Stimulated activated CD8-positive, alpha-beta memory T cell treated with anti-CD3 and anti-CD28 coated beads, Interleukin-15, amount 100 ng/mL, for 48 hours (primary cell): ENCODE results near the gene CPSF4.
A peak's percentile ranks its signal among the peaks of the same experiment; 100 is the strongest.

ENCODE experiments used
- DNase-seq, 2 donors: peaks; one replicate each; pipeline ENCODE4 v3.0.0-alpha.2; 2020; ENCODE audit warnings: low read depth in 2 of 2

CPSF4 gene

DNA sequence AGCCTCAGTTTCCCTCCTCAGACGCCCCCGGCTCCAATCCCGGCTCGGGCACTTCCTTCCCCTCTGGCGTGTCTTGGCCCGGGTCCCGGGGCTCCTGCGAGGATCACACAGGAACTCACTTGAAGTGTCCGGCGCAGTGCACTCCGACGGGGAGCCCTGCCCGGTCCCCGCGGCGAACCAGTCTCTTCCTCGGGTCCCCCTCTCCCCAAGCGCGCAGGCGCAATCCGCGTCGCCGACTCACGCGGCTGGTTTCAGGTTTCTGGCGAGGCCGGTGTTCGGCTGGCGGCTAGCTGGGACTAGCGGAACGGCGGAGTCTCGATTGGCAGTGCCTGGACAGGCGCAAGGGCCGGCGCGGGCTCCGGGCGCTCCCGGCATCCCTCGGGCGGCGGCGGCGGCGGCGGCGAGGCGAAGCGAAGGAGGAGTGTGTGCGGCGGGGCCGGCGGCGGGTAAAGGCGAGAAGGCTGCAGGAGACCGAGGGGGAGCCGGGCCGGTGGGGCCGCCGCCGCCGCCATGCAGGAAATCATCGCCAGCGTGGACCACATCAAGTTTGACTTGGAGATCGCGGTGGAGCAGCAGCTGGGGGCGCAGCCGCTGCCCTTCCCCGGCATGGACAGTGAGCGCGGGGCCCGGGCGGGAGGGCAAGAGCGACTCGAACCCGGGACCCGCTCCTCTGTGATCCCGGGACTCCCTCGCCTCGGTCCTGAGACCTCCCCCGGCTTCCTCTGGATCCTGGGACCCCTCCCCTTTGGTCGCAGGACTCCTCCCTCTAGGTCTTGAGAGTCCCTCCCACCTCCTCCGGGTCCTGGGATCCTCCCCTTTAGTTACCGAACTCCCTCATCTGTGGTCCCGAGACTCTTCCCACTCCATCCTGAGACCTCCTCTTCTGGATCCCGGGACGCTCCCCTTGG is at the start of gene CPSF4, which contains the start of gene PTCD1:
CPSF4 (plus strand) TSS at position 371 of the 908 bp plus-strand sequence; CDS start at position 511, 140 bp downstream.
PTCD1 (minus strand) TSS at position 226 of the 908 bp plus-strand sequence. CDS start 3,556 bp downstream, outside the sequence.
- peak; percentile 91 to 92 for DNase-seq

DNA sequence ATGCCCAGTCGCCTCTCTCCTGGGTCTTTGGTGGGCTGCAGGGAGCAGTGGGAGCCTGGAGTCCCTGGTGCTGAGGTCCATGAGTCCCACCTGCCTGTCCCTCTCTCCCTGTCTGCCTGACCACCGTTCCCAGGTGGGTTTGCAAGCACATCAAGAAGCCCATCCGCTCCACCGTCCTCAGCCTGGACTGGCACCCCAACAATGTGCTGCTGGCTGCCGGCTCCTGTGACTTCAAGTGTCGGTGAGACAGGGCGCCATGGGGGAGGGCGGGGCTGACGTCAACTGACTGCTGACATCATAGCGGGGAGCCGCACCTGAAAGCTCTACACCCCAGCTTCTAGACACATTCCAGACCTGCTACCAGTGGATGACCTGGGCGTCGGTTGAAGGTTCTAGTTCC is 49.0 kb upstream of the CPSF4 start:
- DNase-seq: no peak

DNA sequence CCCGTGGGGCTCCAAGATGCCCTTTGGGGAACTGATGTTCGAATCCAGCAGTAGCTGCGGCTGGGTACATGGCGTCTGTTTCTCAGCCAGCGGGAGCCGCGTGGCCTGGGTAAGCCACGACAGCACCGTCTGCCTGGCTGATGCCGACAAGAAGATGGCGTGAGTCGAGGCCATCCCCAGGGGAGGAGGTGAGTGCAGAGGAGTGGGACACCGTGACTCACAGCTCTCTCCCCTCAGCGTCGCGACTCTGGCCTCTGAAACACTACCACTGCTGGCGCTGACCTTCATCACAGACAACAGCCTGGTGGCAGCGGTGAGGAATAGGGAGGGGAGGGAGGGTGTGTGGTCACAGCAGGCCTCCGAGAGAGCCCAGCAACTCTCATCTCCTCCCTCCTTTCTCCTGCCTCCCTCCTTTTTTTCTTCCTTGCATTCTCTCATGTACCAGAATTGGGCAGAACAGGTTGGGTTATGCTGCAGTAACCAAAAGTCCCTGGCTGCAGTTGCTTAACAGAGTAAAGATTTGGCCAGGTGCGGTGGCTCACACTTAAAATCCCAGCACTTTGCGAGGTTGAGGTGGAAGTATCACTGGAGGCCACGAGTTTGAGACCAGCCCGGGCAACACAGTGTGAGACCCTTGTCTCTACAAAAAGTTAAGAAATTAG is 47.7 kb upstream of the CPSF4 start:
- no peak for DNase-seq

DNA sequence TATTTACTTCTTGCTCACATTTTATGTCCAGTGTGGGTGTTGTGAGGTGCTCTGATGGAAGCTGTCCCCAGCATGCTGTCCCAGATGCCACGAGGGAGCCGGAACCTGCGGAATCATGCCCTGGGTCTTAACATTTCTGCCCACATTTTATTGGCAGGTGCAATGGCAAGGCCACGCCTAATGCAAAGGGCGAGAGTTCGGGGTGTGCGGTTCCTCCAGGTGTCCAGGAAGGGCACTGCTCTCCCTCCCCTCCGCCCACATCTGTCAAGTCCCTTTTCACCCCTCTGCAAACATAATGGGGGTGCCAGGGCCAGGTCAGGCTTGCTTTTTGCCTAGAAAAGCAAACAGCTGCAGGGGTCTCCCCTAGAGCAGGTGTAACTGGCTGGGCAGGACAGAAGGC is 46.7 kb upstream of the CPSF4 start:
- no peak for DNase-seq

DNA sequence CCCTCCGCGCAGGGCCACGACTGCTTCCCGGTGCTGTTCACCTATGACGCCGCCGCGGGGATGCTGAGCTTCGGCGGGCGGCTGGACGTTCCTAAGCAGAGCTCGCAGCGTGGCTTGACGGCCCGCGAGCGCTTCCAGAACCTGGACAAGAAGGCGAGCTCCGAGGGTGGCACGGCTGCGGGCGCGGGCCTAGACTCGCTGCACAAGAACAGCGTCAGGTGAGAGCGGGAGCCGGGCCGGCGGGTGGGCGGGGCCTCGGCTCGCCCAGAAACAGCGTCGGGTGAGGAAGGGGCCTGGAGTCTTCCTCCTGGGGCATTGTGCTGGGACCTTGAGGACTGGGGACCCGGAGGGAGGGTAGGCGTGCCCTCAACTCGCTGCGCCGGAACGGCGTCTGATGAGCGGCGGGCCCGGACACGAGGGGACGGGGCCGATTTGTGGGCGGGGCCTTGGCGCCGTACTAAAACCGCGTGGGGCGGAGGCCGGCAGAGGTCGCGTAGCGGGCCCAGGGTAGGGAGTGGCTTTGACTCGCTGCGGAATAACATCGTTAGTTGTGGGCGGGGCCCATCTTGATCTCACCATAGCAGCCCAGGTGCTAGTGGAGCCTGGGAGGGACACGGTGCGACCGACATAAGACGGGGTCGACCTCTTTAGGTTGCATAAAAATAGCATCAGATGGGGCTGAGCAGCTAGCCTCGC is 45.9 kb upstream of the CPSF4 start:
- peak; percentile 71 for DNase-seq

DNA sequence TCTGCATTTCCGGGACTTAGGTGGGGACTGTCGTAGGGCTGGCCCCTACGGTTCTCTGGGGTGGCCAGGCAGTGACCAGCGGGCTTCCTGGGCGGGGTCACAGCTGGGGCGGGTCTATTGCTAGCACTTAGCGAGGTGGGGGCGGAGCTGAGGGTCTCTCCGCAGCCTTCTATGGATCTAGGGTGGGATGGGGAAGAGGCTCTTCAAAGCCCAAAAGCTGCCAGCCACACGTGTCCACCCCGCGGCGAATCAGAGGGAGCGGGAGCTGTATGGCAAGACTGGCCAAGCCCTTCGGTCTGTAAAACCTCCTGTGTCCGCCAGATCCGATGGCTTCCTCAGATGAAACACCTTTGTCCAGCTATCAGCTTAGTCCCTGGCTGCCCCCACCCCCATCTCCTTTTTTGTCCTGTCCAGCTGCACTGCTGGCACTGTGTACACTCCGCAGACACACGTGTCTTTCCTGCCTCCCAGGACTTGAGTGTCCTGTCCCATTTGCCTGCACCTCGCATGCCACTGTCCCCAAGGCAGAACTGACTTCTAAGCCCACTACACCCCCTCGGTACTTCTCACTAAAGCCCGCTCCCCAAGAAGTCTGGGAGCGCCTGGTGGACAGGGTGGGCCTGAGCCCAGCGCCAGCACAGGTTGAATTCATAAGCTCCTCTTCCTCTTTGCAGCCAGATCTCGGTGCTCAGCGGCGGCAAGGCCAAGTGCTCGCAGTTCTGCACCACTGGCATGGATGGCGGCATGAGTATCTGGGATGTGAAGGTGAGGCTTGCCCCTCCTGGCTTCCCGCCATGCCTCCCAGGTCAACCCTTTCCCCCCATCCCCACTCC is 45.2 kb upstream of the CPSF4 start:
- no peak for DNase-seq

DNA sequence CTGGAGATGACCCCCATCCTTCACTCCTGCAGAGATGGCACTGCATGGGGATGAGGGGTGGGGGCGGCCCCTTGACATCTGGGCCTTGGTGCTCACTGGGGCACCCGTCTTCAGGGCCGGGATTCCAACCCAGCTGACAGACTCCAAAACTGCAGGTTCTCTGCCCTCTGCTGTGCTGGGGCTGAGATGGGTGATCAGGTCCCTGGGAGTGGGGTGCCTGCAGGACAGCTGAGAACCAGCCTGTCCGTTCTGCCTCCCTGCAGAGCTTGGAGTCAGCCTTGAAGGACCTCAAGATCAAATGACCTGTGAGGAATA is 44.6 kb upstream of the CPSF4 start:
- no peak for DNase-seq

DNA sequence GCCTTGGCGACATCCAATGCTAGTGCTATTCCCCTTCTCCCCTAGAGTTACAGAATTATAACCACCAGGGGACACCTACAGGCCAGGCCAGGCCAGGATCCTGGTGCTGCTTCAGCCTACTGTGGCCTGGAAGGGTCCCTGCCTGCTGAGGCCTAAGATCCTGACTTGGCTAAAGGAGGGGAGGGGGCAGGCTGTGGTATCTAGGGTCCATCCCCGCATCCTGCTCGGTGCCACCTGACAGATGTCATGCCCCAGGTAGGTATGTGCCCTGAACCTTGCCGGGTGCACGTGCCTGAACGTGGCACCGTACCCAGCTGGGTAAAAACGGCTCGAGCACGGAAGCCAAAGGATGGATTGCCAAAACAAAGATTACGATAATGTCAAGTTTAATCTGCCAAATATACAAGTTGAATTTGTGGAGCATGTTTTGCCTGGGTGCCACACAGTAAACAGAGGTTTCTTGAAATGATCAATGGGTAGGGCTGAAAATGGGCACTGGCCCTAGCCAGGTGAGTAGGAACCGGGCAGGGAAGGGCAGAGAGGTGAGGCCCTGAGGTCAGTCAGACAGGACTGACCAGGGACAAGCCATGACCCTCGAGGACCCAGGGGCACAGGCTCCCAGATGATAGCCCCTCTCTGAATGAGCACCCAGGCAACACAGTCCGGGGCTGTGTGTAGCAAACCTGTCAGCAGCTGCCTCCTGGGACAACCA is 43.0 kb upstream of the CPSF4 start:
- no peak for DNase-seq

DNA sequence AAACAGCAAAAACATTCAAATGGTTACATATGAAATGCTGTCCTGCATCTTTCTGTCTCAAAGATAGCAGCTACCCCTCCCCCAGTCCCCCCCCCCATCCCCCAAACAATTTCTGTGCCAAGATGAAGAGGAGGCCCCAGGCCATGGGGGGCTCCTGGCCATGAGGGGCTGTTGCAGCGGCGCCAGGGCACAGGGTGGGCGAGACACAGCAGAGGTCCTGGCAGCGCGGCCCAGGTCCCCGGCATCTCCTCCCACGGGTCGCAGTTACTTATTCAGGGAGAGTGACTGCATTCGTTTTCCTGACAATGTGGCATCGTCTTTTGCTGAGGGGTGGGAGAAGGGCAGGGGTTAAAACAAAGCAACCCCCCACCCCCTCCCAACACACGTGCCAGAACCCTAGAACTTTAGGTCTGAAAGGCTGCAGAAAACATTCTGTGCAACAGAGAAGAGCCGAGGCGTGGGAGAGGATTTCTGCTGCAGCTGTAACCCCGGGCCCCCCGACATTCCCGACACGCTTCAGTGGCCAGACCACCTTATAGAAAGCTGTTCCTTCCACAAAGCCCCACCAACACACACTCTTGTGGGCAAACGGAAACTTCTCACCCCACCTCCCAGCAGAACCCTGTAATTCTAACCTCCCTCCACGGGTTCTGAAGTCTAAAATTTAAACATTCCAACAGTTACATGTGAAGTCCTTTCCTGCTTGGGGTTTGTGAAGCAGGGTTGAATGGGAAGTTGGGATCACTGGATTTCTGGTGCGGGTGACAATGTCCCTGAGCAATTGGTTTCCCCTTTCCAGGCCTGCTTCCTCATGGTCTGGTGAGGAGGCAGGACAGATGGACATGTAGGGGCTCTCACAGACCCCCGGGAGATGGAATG is 42.1 kb upstream of the CPSF4 start:
- DNase-seq: no peak

DNA sequence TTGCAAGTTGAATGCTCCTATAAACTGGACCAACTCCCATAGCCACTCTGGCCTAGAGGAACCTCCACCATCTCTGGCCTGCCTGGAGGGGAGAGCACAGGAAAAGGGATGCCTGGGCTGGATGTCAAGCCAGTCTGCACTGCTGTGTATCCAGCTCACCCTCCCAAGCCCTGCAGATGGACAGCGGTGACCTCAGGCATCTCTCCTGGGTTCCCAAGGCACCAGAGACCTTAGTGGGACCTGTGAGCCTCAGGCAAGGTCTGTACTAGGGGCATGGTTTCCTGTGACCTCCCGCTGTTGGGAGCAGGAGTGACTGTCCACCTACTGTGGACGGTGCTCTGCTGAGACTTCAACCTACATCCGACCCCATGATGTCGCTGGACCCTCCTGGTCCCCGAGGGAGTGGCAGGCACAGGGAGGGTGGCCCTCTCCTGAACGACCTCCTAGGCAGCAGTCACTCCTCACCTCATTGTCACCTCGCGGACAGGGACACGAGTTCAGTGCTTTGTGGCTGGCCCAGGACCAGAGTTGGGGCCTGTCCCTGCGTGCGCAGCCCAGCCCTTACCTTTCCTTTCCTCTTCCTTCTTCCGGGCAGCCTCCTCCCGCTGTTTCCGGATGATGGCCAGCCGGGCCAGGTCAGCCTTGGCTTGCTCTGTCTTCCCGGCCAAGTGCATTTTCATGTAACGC is 41.3 kb upstream of the CPSF4 start:
- no peak for DNase-seq

DNA sequence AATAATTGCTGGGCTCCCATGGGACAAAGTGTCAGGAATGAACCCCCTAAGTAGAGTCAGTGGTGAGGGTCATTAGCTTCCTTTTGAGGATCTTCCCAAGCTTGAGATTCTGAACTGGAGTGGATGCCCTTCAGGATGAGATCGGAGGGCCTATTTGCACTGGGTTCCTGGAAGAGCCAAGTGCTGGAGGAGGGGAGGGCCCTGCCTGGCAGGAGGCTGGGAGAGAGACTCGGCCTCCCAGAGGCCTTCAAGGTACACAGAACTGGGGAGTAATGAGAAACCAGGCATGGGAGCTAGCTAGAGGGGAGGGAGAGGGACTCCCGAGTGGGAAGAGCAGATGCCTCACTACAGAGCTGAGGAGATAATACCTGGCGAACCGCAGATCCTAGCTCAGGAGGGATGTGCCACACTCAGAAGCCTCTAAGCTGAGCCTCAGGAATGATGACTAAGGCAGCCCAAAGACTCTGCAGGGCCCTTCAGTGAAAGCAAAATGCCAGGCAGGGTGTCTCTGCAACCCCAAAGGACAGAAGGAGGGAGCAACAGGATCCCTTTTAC is 39.8 kb upstream of the CPSF4 start:
- no peak for DNase-seq

DNA sequence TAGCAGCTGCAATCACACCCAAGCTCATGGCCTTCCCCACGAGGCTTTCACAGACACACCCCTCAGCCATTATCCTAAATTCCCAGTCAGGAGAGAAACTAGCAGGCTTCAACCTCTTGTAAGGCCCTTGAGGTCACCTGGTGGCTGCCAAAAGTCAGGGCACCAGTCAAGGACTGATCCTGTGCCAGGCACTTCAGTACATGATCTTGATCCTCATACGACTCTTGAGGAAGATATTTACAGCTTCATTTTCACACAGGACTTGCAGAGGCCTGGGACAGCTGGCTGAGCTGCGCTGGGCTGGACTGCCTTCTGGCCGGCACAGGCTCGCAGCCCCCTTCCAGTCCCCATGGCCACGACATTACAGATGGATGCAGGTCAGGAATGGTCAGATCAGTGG is 39.1 kb upstream of the CPSF4 start:
- DNase-seq: no peak

DNA sequence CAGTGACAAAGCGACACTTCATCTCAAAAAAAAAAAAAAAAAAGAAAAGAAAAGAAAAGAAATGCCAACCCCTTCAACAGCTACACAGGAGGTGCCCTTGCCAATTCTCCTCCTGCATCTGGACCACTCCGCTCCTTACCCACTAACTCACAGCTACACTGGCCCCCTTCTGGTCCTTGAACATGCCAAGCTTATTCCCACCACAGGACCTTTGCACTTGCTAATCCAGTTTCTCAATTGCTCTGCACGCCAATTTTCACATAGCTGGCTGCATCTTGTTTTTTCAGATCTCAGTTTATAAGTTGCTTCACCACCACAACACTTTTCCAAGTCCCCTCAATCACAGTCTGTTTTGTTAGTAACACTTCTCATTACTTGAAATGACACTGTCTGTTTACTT is 35.9 kb upstream of the CPSF4 start:
- no peak for DNase-seq

DNA sequence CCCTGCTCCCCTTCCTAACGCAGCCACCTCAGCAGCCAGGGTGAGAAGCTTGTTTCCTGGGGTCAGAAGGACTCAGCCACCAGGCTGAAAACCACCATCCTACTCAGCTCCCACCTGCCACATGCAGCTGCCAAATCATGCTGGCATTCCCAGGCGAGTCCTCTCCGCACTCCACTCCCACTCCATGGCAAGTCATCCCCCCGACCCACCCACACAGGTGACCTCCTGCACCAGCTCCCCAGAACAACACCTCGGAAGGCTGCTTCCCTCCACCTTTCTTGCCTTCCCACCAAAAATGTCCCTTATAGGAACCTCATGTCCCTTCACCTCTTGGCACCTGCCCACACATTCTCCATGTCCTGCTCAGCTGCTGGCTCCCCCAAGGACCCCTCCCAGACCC is 35.0 kb upstream of the CPSF4 start:
- no peak for DNase-seq

DNA sequence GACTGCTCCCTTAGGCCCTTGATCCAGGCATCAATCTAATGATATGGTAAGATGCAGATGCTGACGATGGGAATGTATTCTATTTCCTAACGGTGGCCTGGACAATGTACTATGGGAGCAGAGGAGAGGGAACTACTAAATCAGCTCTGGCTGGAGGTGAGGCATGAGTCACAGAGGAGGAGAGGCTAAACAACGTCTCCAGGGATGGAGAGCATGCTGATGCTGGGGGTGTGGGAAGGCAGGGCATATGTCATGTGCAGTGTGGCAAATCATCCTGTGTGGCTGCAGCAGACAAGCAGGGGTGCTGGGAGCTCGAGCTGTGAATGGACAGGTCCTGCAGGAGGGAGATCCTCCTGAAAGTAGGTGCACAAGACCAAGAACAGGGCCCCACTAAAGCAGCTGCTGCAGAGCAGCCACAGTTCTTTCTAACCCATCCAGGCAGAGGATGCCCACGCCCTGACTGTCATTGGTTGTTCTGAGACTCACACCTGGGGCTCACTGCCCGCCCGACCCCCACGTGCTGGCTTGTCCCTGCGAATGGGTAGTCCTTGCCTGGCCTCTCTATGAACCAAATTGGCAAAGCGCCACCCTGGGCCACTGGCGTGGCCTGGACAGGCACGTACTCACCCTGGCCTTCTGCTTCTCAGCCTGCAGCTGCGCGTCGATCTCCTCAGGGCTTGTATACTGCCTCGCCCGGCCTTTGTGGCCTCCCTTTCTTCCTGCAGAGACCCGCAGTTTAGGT is 34.3 kb upstream of the CPSF4 start:
- DNase-seq: no peak

DNA sequence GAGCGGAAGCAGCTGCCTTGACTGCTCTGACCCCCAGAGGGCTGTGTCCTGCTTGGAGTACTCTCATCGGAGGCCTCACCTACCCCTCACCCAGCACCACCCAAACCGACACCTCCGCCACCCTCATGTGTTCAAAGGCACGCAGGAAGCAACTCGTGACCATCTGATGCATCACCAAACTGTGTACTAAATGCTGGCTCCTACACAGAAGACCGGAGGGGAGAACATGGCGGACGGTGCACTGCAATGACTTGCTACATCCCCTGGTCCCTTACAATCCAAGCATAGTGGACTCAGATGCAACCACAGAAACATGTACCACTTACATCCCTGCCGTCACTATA is 33.8 kb upstream of the CPSF4 start:
- DNase-seq: no peak

DNA sequence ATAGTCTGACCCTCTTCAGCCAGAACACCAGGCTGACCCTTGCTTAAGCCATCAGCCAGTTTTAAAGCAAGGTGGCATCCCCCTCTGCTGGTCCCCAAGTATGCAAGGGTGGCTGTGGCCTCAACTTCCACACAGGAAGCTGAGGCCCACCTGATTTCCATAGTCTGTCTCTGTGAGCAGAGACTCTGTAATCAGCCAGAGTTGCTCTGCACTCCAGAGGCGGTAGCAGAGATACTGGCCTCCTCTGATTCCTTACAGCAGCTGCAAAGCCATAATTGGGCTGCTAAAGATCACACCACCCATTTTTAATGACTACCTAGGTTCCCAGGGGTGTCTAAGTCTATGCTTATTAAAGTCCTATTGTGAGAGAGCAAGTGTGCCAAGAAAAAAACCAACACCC is 32.2 kb upstream of the CPSF4 start:
- DNase-seq: no peak

DNA sequence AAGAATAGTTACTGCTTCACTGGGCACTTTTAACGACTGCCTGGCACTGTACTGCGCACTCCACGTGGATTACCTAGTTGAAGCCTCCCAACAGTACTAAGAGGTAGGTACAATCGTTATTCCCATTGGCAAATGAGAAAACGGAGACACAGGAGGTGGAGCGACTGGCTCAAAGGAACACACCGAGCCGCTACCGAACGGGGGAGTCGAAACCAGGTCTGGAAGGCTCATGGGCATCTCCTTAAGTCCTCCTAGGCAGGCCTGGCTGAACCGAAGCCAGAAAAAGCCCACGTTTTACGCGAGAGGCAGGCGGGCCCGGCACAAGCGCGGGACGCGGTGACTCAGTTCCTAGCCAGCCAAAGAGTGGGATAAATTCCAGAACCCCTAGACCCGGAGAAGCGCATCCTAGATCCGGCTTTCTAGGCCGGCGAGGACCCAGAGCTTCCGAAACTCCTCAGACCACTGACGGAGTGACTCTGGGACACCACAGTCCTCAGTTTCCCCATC is 30.8 kb upstream of the CPSF4 start:
- peak; percentile 12 to 15 for DNase-seq
